Dendritic cell treated with granulocyte-macrophage colony-stimulating factor and Interleukin-4, amounts not matched to agents 40 ng/mL and 50 ng/mL, for 4 days (primary cell): ENCODE results near the gene PACRG.

Source experiments
- H3K27ac Mint-ChIP-seq: one replicate; pipeline ENCODE4 v1.8.0; 2022; ENCODE audit warnings: mild to moderate bottlenecking, mixed read lengths
- H3K27me3 Mint-ChIP-seq: one replicate; pipeline ENCODE4 v1.8.0; 2022; ENCODE audit warnings: mild to moderate bottlenecking, mixed read lengths
- H3K36me3 Mint-ChIP-seq: one replicate; pipeline ENCODE4 v1.8.0; 2022; ENCODE audit warnings: low read depth, mixed read lengths
- H3K4me1 Mint-ChIP-seq: one replicate; pipeline ENCODE4 v1.8.0; 2022; ENCODE audit warnings: low read depth, mixed read lengths
- H3K4me3 Mint-ChIP-seq: one replicate; pipeline ENCODE4 v1.8.0; 2022; ENCODE audit warnings: mild to moderate bottlenecking, moderate library complexity, mixed read lengths
- H3K9me3 Mint-ChIP-seq: one replicate; pipeline ENCODE4 v1.8.0; 2022; ENCODE audit warnings: mixed read lengths
- intact Hi-C: fragments of 100-400 bp; cut with micrococcal nuclease; formaldehyde crosslinking; loops from one replicate; pipeline ENCODE4 v1.15.0; 2022

Gene PACRG

GRCh38 chr6:163331245-163331644 lies 603.5 kb downstream of the PACRG start:
- H3K4me3 Mint-ChIP-seq: no peak overlapping the region
- peaks cover 12% of the 10 kb centered on the region for H3K9me3 Mint-ChIP-seq
- peaks cover 6% of the 10 kb centered on the region for H3K27me3 Mint-ChIP-seq
- intact Hi-C loops: no loop called here
- no peak overlapping the region for H3K27ac Mint-ChIP-seq
- peaks cover 6% of the 10 kb centered on the region for H3K36me3 Mint-ChIP-seq
- peaks cover 35% of the 10 kb centered on the region for H3K4me1 Mint-ChIP-seq

GRCh38 chr6:163332575-163332974 lies 604.8 kb downstream of the PACRG start:
- Mint-ChIP-seq H3K9me3 (peaks cover 4% of the 10 kb centered on the region), H3K4me1 (peaks cover 38% of the 10 kb centered on the region), H3K36me3 (peaks cover under 1% of the 10 kb centered on the region), H3K27ac (no peak overlapping the region), H3K4me3 (no peak overlapping the region), H3K27me3 (peaks cover 11% of the 10 kb centered on the region)
- intact Hi-C loops: no loop called here

- intact Hi-C loops: no loop called here
- Mint-ChIP-seq H3K4me1 (peaks cover 34% of the 10 kb centered on the region), H3K4me3 (no peak overlapping the region), H3K36me3 (no peaks in the 10 kb centered on the region), H3K27me3 (peaks cover 11% of the 10 kb centered on the region), H3K9me3 (no peaks in the 10 kb centered on the region), H3K27ac (no peak overlapping the region)
These were observed 605.3 kb downstream of the PACRG start for GRCh38 chr6:163333038-163333437.

- H3K9me3 Mint-ChIP-seq: no peaks in the 10 kb centered on the region
- intact Hi-C loops: no loop called here
These were observed 606.2 kb downstream of the PACRG start for GRCh38 chr6:163333701-163334663.

GRCh38 chr6:163335056-163335455 lies 607.3 kb downstream of the PACRG start:
- H3K4me3 Mint-ChIP-seq: no peak overlapping the region
- H3K4me1 Mint-ChIP-seq: peaks cover 39% of the 10 kb centered on the region
- H3K9me3 Mint-ChIP-seq: no peaks in the 10 kb centered on the region
- H3K27ac Mint-ChIP-seq: no peak overlapping the region
- no peaks in the 10 kb centered on the region for H3K36me3 Mint-ChIP-seq
- intact Hi-C loops: no loop called here
- H3K27me3 Mint-ChIP-seq: peaks cover 11% of the 10 kb centered on the region

More at GRCh38 chr6:163333701-163334663, 606.2 kb downstream of the PACRG start:
- H3K4me3 Mint-ChIP-seq: no peak overlapping the region
- H3K27me3 Mint-ChIP-seq: peaks cover 11% of the 10 kb centered on the region
- H3K27ac Mint-ChIP-seq: no peak overlapping the region
- peaks cover 38% of the 10 kb centered on the region for H3K4me1 Mint-ChIP-seq
- no peaks in the 10 kb centered on the region for H3K36me3 Mint-ChIP-seq

- Mint-ChIP-seq H3K9me3 (no peaks in the 10 kb centered on the region), H3K27ac (peak overlapping the region; percentile 50), H3K4me1 (peaks cover 39% of the 10 kb centered on the region), H3K4me3 (no peak overlapping the region), H3K36me3 (no peaks in the 10 kb centered on the region), H3K27me3 (peaks cover 11% of the 10 kb centered on the region)
- intact Hi-C loops: no loop called here
These were observed 608.1 kb downstream of the PACRG start for GRCh38 chr6:163335671-163336545.

- Mint-ChIP-seq H3K4me3 (no peak overlapping the region), H3K9me3 (no peaks in the 10 kb centered on the region), H3K27ac (peak overlapping the region; percentile 50), H3K4me1 (peaks cover 32% of the 10 kb centered on the region), H3K27me3 (peaks cover 11% of the 10 kb centered on the region), H3K36me3 (no peaks in the 10 kb centered on the region)
- intact Hi-C loops: no loop called here
These were observed 609.2 kb downstream of the PACRG start for GRCh38 chr6:163336961-163337360.

GRCh38 chr6:163337958-163338357 lies 610.2 kb downstream of the PACRG start:
- Mint-ChIP-seq H3K9me3 (no peaks in the 10 kb centered on the region), H3K36me3 (no peaks in the 10 kb centered on the region), H3K4me3 (no peak overlapping the region)

GRCh38 chr6:163338671-163339405 lies 611.1 kb downstream of the PACRG start:
- intact Hi-C loops: no loop called here
- peaks cover 11% of the 10 kb centered on the region for H3K27me3 Mint-ChIP-seq
- no peaks in the 10 kb centered on the region for H3K9me3 Mint-ChIP-seq
- H3K4me3 Mint-ChIP-seq: no peak overlapping the region
- no peaks in the 10 kb centered on the region for H3K36me3 Mint-ChIP-seq
- H3K4me1 Mint-ChIP-seq: peaks cover 29% of the 10 kb centered on the region
- no peak overlapping the region for H3K27ac Mint-ChIP-seq

More at GRCh38 chr6:163337958-163338357, 610.2 kb downstream of the PACRG start:
- intact Hi-C loops: no loop called here
- Mint-ChIP-seq H3K27me3 (peaks cover 11% of the 10 kb centered on the region), H3K27ac (no peak overlapping the region), H3K4me1 (peaks cover 32% of the 10 kb centered on the region)

- Mint-ChIP-seq H3K27me3 (peaks cover 11% of the 10 kb centered on the region), H3K4me1 (peaks cover 28% of the 10 kb centered on the region), H3K36me3 (no peaks in the 10 kb centered on the region), H3K4me3 (no peak overlapping the region), H3K9me3 (no peaks in the 10 kb centered on the region), H3K27ac (no peak overlapping the region)
- intact Hi-C loops: no loop called here
These were observed 611.7 kb downstream of the PACRG start for GRCh38 chr6:163339466-163339865.

GRCh38 chr6:163340201-163340887 lies 612.6 kb downstream of the PACRG start:
- intact Hi-C loops: no loop called here
- peaks cover 33% of the 10 kb centered on the region for H3K4me1 Mint-ChIP-seq
- peaks cover 9% of the 10 kb centered on the region for H3K27me3 Mint-ChIP-seq
- no peaks in the 10 kb centered on the region for H3K36me3 Mint-ChIP-seq
- no peaks in the 10 kb centered on the region for H3K9me3 Mint-ChIP-seq
- no peak overlapping the region for H3K4me3 Mint-ChIP-seq
- no peak overlapping the region for H3K27ac Mint-ChIP-seq

- intact Hi-C loops: no loop called here
- H3K4me1 Mint-ChIP-seq: peaks cover 26% of the 10 kb centered on the region
- H3K27me3 Mint-ChIP-seq: peaks cover 3% of the 10 kb centered on the region
- no peak overlapping the region for H3K27ac Mint-ChIP-seq
- H3K4me3 Mint-ChIP-seq: no peak overlapping the region
- H3K36me3 Mint-ChIP-seq: no peaks in the 10 kb centered on the region
- no peaks in the 10 kb centered on the region for H3K9me3 Mint-ChIP-seq
These were observed 613.7 kb downstream of the PACRG start for GRCh38 chr6:163341224-163342061.
